ENCODE measurements around the gene REV3L. TPM values are rescaled to one million over a fixed set of nuclear protein-coding genes. Genes with fewer than 3 reads are reported as not detected.
"Not testable (repeated sequence)": the region's sequence is repeated elsewhere in the genome, so short reads cannot be mapped to it uniquely, and the experiment has no call there.

REV3L gene
- total RNA-seq, 1 experiment from 2014 or later = 5.7 TPM

DNA sequence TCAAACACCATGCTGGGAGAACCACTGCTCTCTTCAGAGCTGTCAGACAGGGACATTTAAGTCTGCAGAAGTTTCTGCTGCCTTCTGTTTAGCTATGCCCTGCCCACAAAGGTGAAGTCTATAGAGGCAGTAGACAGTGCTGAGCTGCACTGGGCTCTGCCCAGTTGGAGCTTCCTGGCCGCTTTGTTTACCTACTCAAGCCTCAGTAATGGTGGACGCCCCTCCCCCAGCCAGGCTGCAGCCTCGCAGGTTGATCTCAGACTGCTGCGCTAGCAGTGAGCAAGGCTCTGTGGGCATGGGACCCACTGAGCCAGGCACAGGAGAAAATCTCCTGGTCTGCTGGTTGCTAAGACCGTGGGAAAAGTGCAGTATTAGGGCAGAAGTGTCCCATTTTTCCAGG is 24.2 kb upstream of the REV3L start:
- H3K27me3 Mint-ChIP-seq (ENCODE audit: low read depth); POLR2A ChIA-PET; H3K4me3 Mint-ChIP-seq; CTCF ChIA-PET: not testable (repeated sequence)
- H3K9me3 Mint-ChIP-seq = peaks cover 19% of the 10 kb centered on the region
- ATAC-seq (peak; percentile 79; the same call in 1 of the 2 replicates), DNase-seq (ENCODE audit: low spot score) (peak; percentile 43)
- H3K4me1 Mint-ChIP-seq = peaks cover 39% of the 10 kb centered on the region
- peaks cover 19% of the 10 kb centered on the region for H3K36me3 Mint-ChIP-seq
- H3K27ac Mint-ChIP-seq = peak overlapping the region; percentile 66
- TF ChIP-seq ZNF317 (CRISPR knock-in tag; IDR thresholded peaks at IDR 0.05; ENCODE audit: borderline replicate concordance, low read depth) = peak; percentile 74; the same call in 1 of the 2 replicates
- TF ChIP-seq TEAD1 (CRISPR knock-in tag; IDR thresholded peaks at IDR 0.05) = 0 out of 2 replicates have a peak, but pooled peaks have one; percentile 46
- TF ChIP-seq, protein P1, sequence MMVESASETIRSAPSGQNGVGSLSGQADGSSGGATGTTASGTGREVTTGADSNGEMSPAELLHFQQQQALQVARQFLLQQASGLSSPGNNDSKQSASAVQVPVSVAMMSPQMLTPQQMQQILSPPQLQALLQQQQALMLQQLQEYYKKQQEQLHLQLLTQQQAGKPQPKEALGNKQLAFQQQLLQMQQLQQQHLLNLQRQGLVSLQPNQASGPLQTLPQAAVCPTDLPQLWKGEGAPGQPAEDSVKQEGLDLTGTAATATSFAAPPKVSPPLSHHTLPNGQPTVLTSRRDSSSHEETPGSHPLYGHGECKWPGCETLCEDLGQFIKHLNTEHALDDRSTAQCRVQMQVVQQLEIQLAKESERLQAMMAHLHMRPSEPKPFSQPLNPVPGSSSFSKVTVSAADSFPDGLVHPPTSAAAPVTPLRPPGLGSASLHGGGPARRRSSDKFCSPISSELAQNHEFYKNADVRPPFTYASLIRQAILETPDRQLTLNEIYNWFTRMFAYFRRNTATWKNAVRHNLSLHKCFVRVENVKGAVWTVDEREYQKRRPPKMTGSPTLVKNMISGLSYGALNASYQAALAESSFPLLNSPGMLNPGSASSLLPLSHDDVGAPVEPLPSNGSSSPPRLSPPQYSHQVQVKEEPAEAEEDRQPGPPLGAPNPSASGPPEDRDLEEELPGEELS (CRISPR knock-in tag; IDR thresholded peaks at IDR 0.05) = 0 out of 2 replicates have a peak, but pooled peaks have one; percentile 40
- TF ChIP-seq FOXK1 (CRISPR knock-in tag; IDR thresholded peaks at IDR 0.05) = peak; percentile 65; the same call in 1 of the 2 replicates
- TF ChIP-seq CREM (CRISPR knock-in tag; IDR thresholded peaks at IDR 0.05) = 0 out of 2 replicates have a peak, but pooled peaks have one; percentile 26
- 0 out of 2 replicates have a peak, but pooled peaks have one; percentile 73 for TF ChIP-seq ZNF138 (CRISPR knock-in tag; conservative IDR thresholded peaks at IDR 0.05)
- 0 out of 2 replicates have a peak, but pooled peaks have one; percentile 24 for TF ChIP-seq ETV6 (CRISPR knock-in tag; IDR thresholded peaks at IDR 0.05)
- 0 out of 2 replicates have a peak, but pooled peaks have one; percentile 13 for TF ChIP-seq SMAD3 (CRISPR knock-in tag; IDR thresholded peaks at IDR 0.05; ENCODE audit: borderline replicate concordance)
- 0 out of 2 replicates have a peak, but pooled peaks have one; percentile 35 for TF ChIP-seq KAT7 (CRISPR knock-in tag; IDR thresholded peaks at IDR 0.05; ENCODE audit: borderline replicate concordance)
- TF ChIP-seq ZNF416 (CRISPR knock-in tag; IDR thresholded peaks at IDR 0.05) = peak; percentile 49; the same call in 1 of the 2 replicates

DNA sequence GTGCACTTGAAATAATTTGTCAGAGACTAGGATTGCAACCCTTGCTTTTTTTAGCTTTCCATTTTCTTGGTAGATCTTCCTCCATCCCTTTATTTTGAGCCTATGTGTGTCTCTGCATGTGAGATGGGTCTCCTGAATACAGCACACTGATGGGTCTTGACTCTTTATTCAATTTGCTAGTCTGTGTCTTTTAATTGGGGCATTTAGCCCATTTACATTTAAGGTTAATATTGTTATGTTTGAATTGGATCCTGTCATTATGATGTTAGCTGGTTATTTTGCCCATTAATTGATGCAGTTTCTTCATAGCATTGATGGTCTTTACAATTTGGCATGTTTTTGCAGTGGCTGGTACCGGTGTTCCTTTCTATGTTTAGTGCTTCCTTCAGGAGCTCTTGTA is 22.5 kb upstream of the REV3L start:
- CTCF ChIA-PET = not testable (repeated sequence)

DNA sequence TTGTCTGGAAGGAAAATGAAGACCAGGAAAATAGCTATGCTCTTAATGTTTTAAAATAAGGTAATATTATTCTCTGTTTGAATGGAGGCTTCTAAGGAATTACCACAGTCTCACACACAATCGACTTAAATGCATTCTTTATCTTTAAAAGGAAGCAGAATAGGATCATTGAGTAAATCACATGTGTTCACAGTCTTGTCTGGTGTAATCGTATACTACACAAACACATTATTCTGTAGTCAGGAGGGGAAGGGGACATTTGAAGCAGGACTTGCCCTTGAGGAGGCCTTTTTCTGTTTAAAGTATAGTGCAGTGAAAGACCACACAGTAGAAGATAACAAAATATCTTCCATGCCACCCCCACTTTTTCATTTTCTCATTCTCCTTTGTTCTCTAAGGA is 20.6 kb upstream of the REV3L start:
- DNase-seq (ENCODE audit: low spot score) (no peak), ATAC-seq (no peak)
- TF ChIP-seq KAT7 (CRISPR knock-in tag; IDR thresholded peaks at IDR 0.05; ENCODE audit: borderline replicate concordance) (no peak), SMAD4 (CRISPR knock-in tag; IDR thresholded peaks at IDR 0.05) (no peak)
- Mint-ChIP-seq H3K27ac (no peak overlapping the region; the same call in 1 of the 2 replicates), H3K36me3 (peaks cover 19% of the 10 kb centered on the region), H3K9me3 (peaks cover 19% of the 10 kb centered on the region), H3K4me1 (peaks cover 44% of the 10 kb centered on the region), H3K4me3 (no peak overlapping the region), H3K27me3 (ENCODE audit: low read depth) (no peaks in the 10 kb centered on the region)
- ChIA-PET POLR2A (no interaction called here), CTCF (no interaction called here)

More for the DNA sequence above, 22.5 kb upstream of the REV3L start:
- H3K27me3 Mint-ChIP-seq (ENCODE audit: low read depth); POLR2A ChIA-PET; ATAC-seq; DNase-seq (ENCODE audit: low spot score); H3K4me3 Mint-ChIP-seq; H3K27ac Mint-ChIP-seq: not testable (repeated sequence)
- peaks cover 48% of the 10 kb centered on the region for H3K4me1 Mint-ChIP-seq
- H3K9me3 Mint-ChIP-seq = peaks cover 19% of the 10 kb centered on the region
- H3K36me3 Mint-ChIP-seq = peaks cover 19% of the 10 kb centered on the region

DNA sequence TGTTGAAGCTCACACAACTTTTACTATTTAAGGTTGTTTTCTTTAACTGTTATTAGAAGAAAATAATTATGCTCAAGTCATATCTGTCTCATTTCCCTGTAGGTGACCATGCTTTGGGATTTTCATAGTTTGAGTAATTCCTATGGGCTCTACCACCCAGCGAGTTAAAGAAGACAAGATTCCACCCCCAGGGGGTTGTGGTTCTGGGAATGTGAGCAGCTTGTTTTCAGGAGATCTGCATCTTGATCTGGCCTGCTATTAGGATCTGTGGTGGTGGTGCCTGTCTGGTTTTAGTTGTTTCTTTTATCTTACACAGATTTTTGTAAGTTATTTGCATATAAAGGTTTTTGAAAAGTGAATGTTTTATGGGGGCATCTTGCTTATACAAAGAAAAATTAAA is 20.2 kb upstream of the REV3L start:
- peak; percentile 22 for DNase-seq (ENCODE audit: low spot score)
- ChIA-PET CTCF (interaction anchor here (0.5 to 0.7 kb wide), 2 partner anchors 123 to 276 kb away, joined by 3 read pairs; no protein-coding TSS in a partner anchor), POLR2A (no interaction called here)
- Mint-ChIP-seq H3K27ac (no peak overlapping the region), H3K36me3 (peaks cover 19% of the 10 kb centered on the region), H3K4me3 (no peak overlapping the region), H3K4me1 (peaks cover 45% of the 10 kb centered on the region), H3K9me3 (peaks cover 19% of the 10 kb centered on the region), H3K27me3 (ENCODE audit: low read depth) (no peaks in the 10 kb centered on the region)
- peak; percentile 80 for ATAC-seq
- TF ChIP-seq, protein P2, sequence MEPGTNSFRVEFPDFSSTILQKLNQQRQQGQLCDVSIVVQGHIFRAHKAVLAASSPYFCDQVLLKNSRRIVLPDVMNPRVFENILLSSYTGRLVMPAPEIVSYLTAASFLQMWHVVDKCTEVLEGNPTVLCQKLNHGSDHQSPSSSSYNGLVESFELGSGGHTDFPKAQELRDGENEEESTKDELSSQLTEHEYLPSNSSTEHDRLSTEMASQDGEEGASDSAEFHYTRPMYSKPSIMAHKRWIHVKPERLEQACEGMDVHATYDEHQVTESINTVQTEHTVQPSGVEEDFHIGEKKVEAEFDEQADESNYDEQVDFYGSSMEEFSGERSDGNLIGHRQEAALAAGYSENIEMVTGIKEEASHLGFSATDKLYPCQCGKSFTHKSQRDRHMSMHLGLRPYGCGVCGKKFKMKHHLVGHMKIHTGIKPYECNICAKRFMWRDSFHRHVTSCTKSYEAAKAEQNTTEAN (CRISPR knock-in tag; IDR thresholded peaks at IDR 0.05) = no peak
- TF ChIP-seq, protein P3, sequence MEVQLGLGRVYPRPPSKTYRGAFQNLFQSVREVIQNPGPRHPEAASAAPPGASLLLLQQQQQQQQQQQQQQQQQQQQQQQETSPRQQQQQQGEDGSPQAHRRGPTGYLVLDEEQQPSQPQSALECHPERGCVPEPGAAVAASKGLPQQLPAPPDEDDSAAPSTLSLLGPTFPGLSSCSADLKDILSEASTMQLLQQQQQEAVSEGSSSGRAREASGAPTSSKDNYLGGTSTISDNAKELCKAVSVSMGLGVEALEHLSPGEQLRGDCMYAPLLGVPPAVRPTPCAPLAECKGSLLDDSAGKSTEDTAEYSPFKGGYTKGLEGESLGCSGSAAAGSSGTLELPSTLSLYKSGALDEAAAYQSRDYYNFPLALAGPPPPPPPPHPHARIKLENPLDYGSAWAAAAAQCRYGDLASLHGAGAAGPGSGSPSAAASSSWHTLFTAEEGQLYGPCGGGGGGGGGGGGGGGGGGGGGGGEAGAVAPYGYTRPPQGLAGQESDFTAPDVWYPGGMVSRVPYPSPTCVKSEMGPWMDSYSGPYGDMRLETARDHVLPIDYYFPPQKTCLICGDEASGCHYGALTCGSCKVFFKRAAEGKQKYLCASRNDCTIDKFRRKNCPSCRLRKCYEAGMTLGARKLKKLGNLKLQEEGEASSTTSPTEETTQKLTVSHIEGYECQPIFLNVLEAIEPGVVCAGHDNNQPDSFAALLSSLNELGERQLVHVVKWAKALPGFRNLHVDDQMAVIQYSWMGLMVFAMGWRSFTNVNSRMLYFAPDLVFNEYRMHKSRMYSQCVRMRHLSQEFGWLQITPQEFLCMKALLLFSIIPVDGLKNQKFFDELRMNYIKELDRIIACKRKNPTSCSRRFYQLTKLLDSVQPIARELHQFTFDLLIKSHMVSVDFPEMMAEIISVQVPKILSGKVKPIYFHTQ (CRISPR knock-in tag; IDR thresholded peaks at IDR 0.05) = no peak
- TF ChIP-seq ZNF138 (CRISPR knock-in tag; conservative IDR thresholded peaks at IDR 0.05) (no peak), SOX15 (CRISPR knock-in tag; IDR thresholded peaks at IDR 0.05) (no peak), JAZF1 (CRISPR knock-in tag; IDR thresholded peaks at IDR 0.05) (no peak), TEAD4 (CRISPR knock-in tag; IDR thresholded peaks at IDR 0.05) (no peak), ELF4 (CRISPR knock-in tag; IDR thresholded peaks at IDR 0.05; ENCODE audit: low read depth) (no peak), NR1H2 (CRISPR knock-in tag; IDR thresholded peaks at IDR 0.05) (no peak)
- TF ChIP-seq, protein P4, sequence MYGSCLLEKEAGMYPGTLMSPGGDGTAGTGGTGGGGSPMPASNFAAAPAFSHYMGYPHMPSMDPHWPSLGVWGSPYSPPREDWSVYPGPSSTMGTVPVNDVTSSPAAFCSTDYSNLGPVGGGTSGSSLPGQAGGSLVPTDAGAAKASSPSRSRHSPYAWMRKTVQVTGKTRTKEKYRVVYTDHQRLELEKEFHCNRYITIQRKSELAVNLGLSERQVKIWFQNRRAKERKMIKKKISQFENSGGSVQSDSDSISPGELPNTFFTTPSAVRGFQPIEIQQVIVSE (CRISPR knock-in tag; IDR thresholded peaks at IDR 0.05; ENCODE audit: borderline replicate concordance) = no peak
- TF ChIP-seq, protein P5, sequence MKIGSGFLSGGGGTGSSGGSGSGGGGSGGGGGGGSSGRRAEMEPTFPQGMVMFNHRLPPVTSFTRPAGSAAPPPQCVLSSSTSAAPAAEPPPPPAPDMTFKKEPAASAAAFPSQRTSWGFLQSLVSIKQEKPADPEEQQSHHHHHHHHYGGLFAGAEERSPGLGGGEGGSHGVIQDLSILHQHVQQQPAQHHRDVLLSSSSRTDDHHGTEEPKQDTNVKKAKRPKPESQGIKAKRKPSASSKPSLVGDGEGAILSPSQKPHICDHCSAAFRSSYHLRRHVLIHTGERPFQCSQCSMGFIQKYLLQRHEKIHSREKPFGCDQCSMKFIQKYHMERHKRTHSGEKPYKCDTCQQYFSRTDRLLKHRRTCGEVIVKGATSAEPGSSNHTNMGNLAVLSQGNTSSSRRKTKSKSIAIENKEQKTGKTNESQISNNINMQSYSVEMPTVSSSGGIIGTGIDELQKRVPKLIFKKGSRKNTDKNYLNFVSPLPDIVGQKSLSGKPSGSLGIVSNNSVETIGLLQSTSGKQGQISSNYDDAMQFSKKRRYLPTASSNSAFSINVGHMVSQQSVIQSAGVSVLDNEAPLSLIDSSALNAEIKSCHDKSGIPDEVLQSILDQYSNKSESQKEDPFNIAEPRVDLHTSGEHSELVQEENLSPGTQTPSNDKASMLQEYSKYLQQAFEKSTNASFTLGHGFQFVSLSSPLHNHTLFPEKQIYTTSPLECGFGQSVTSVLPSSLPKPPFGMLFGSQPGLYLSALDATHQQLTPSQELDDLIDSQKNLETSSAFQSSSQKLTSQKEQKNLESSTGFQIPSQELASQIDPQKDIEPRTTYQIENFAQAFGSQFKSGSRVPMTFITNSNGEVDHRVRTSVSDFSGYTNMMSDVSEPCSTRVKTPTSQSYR (CRISPR knock-in tag; IDR thresholded peaks at IDR 0.05) = no peak

Data from WTC11 (cell line).